HG02588 (cell line): Measurements from ENCODE around the gene RAB3IL1.

Experiments
- ATAC-seq: cut with Tn5 transposase; IDR thresholded peaks from one replicate; pipeline ENCODE4 v1.9.1; 2021; ENCODE audit warnings: mild to moderate bottlenecking, moderate library complexity; ENCODE audit not compliant: unreplicated experiment

RAB3IL1 gene

GRCh38 chr11:61905801-61906521 lies 11.4 kb downstream of the RAB3IL1 start:
- no peak for ATAC-seq

- no peak for ATAC-seq
Observed at GRCh38 chr11:61905067-61905696, 12.2 kb downstream of the RAB3IL1 start.

GRCh38 chr11:61904539-61905048 lies 12.8 kb downstream of the RAB3IL1 start:
- no peak for ATAC-seq

GRCh38 chr11:61903845-61904244 lies 13.5 kb downstream of the RAB3IL1 start:
- no peak for ATAC-seq

GRCh38 chr11:61902313-61902712 lies 15.1 kb downstream of the RAB3IL1 start:
- no peak for ATAC-seq

GRCh38 chr11:61901397-61901796 lies 16.0 kb downstream of the RAB3IL1 start:
- ATAC-seq: no peak

- no peak for ATAC-seq
Observed at GRCh38 chr11:61900251-61900650, 17.1 kb downstream of the RAB3IL1 start.

GRCh38 chr11:61899146-61899841 lies 18.1 kb downstream of the RAB3IL1 start:
- no peak for ATAC-seq

- no peak for ATAC-seq
Observed at GRCh38 chr11:61898247-61898582, 19.2 kb downstream of the RAB3IL1 start.

GRCh38 chr11:61897387-61898246 lies 19.7 kb downstream of the RAB3IL1 start:
- ATAC-seq: no peak

GRCh38 chr11:61896665-61897386 lies 20.5 kb downstream of the RAB3IL1 start:
- no peak for ATAC-seq

GRCh38 chr11:61895718-61896059 lies 21.7 kb downstream of the RAB3IL1 start:
- no peak for ATAC-seq

- no peak for ATAC-seq
Observed at GRCh38 chr11:61895046-61895717, 22.2 kb downstream of the RAB3IL1 start.

- ATAC-seq: no peak
Observed at GRCh38 chr11:61893981-61894380, 23.4 kb downstream of the RAB3IL1 start.

- no peak for ATAC-seq
Observed at GRCh38 chr11:61892085-61892370, 25.3 kb downstream of the RAB3IL1 start.

GRCh38 chr11:61891331-61892084 lies 25.9 kb downstream of the RAB3IL1 start, which contains the start of gene FADS3:
FADS3 (minus strand) TSS chr11:61891545; CDS start chr11:61891381, 164 bp downstream.
- peak; percentile 70 for ATAC-seq

GRCh38 chr11:61890529-61891330 lies 26.6 kb downstream of the RAB3IL1 start:
- peak; percentile 27 for ATAC-seq

- no peak for ATAC-seq
Observed at GRCh38 chr11:61889831-61890230, 27.5 kb downstream of the RAB3IL1 start.
